ENCODE results near the gene SEMA4F. TPM values are rescaled to one million over a fixed set of nuclear protein-coding genes. Genes with fewer than 3 reads are reported as not detected.

Gene SEMA4F
- total and polyA plus RNA-seq, 2 donors (not counting 1 experiment from before 2014, with no cell fraction given) = 5.9 to 9.4 TPM

GRCh38 chr2:74693213-74693612, 39.2 kb downstream of the SEMA4F start:
- H2AFZ ChIP-seq (ENCODE audit: low read length) = no peak overlapping the region
- no peaks in the 10 kb centered on the region for H4K20me1 ChIP-seq (ENCODE audit: control insufficient read depth, extremely low read depth, insufficient read depth, low read length)
- no peaks in the 10 kb centered on the region for H3K79me2 ChIP-seq (ENCODE audit: control insufficient read depth, insufficient read depth, low read length)
- no peaks in the 10 kb centered on the region for H3K36me3 ChIP-seq (ENCODE audit: control insufficient read depth, insufficient read depth, low read length)
- H3K4me2 ChIP-seq (ENCODE audit: extremely low read depth, insufficient read depth, low read length) = no peak overlapping the region
- no peak overlapping the region for H3K27ac ChIP-seq (ENCODE audit: insufficient read depth, low read length)
- no peak for DNase-seq (ENCODE audit: low read depth in 2 of 2)
- no peaks in the 10 kb centered on the region for H3K27me3 ChIP-seq (ENCODE audit: control insufficient read depth, insufficient read depth, low read length)
- H3K4me1 ChIP-seq (ENCODE audit: control insufficient read depth, extremely low read depth, insufficient read depth, low read length) = peaks cover 7% of the 10 kb centered on the region
- no peak for TF ChIP-seq EZH2 (IDR thresholded peaks at IDR 0.05; ENCODE audit: low read length, missing control alignments)
- no peak for TF ChIP-seq CTCF (conservative IDR thresholded peaks at IDR 0.05 in 1 of 2, IDR thresholded peaks at IDR 0.05 in 1 of 2; ENCODE audit: low read depth in 1 of 2, low read length in 2 of 2)
- no peak overlapping the region for H3K9ac ChIP-seq (ENCODE audit: insufficient read depth, low read length)
- H3K9me3 ChIP-seq (ENCODE audit: control insufficient read depth, insufficient read depth, low read depth, low read length) = no peaks in the 10 kb centered on the region
- no peak overlapping the region for H3K4me3 ChIP-seq (replicated peaks in 1 of 4; ENCODE audit: control extremely low read depth in 1 of 4, insufficient read depth in 1 of 4, low read depth in 3 of 4, low read length in 4 of 4)

- Histone ChIP-seq H3K4me3 (replicated peaks in 1 of 4; ENCODE audit: control extremely low read depth in 1 of 4, insufficient read depth in 1 of 4, low read depth in 3 of 4, low read length in 4 of 4) (no peak overlapping the region), H3K79me2 (ENCODE audit: control insufficient read depth, insufficient read depth, low read length) (no peaks in the 10 kb centered on the region), H3K9me3 (ENCODE audit: control insufficient read depth, insufficient read depth, low read depth, low read length) (no peaks in the 10 kb centered on the region), H2AFZ (ENCODE audit: low read length) (no peak overlapping the region), H4K20me1 (ENCODE audit: control insufficient read depth, extremely low read depth, insufficient read depth, low read length) (no peaks in the 10 kb centered on the region), H3K4me1 (ENCODE audit: control insufficient read depth, extremely low read depth, insufficient read depth, low read length) (peaks cover 7% of the 10 kb centered on the region), H3K27ac (ENCODE audit: insufficient read depth, low read length) (no peak overlapping the region), H3K27me3 (ENCODE audit: control insufficient read depth, insufficient read depth, low read length) (no peaks in the 10 kb centered on the region), H3K9ac (ENCODE audit: insufficient read depth, low read length) (no peak overlapping the region), H3K4me2 (ENCODE audit: extremely low read depth, insufficient read depth, low read length) (no peak overlapping the region), H3K36me3 (ENCODE audit: control insufficient read depth, insufficient read depth, low read length) (no peaks in the 10 kb centered on the region)
- TF ChIP-seq EZH2 (IDR thresholded peaks at IDR 0.05; ENCODE audit: low read length, missing control alignments) = no peak
- TF ChIP-seq CTCF (conservative IDR thresholded peaks at IDR 0.05 in 1 of 2, IDR thresholded peaks at IDR 0.05 in 1 of 2; ENCODE audit: low read depth in 1 of 2, low read length in 2 of 2) = no peak
- no peak for DNase-seq (ENCODE audit: low read depth in 2 of 2)
These were observed 39.6 kb downstream of the SEMA4F start for GRCh38 chr2:74693668-74694067.

- no peaks in the 10 kb centered on the region for H3K36me3 ChIP-seq (ENCODE audit: control insufficient read depth, insufficient read depth, low read length)
- DNase-seq (ENCODE audit: low read depth in 2 of 2) = no peak
- H3K27ac ChIP-seq (ENCODE audit: insufficient read depth, low read length) = no peak overlapping the region
- H3K9me3 ChIP-seq (ENCODE audit: control insufficient read depth, insufficient read depth, low read depth, low read length) = no peaks in the 10 kb centered on the region
- no peak overlapping the region for H3K4me3 ChIP-seq (replicated peaks in 1 of 4; ENCODE audit: control extremely low read depth in 1 of 4, insufficient read depth in 1 of 4, low read depth in 3 of 4, low read length in 4 of 4)
- H3K9ac ChIP-seq (ENCODE audit: insufficient read depth, low read length) = no peak overlapping the region
- no peaks in the 10 kb centered on the region for H3K79me2 ChIP-seq (ENCODE audit: control insufficient read depth, insufficient read depth, low read length)
- H2AFZ ChIP-seq (ENCODE audit: low read length) = no peak overlapping the region
- H3K4me2 ChIP-seq (ENCODE audit: extremely low read depth, insufficient read depth, low read length) = no peak overlapping the region
- H3K27me3 ChIP-seq (ENCODE audit: control insufficient read depth, insufficient read depth, low read length) = no peaks in the 10 kb centered on the region
- H3K4me1 ChIP-seq (ENCODE audit: control insufficient read depth, extremely low read depth, insufficient read depth, low read length) = peaks cover 7% of the 10 kb centered on the region
- H4K20me1 ChIP-seq (ENCODE audit: control insufficient read depth, extremely low read depth, insufficient read depth, low read length) = no peaks in the 10 kb centered on the region
- no peak for TF ChIP-seq EZH2 (IDR thresholded peaks at IDR 0.05; ENCODE audit: low read length, missing control alignments)
- TF ChIP-seq CTCF (conservative IDR thresholded peaks at IDR 0.05 in 1 of 2, IDR thresholded peaks at IDR 0.05 in 1 of 2; ENCODE audit: low read depth in 1 of 2, low read length in 2 of 2) = no peak
These were observed 40.2 kb downstream of the SEMA4F start for GRCh38 chr2:74694281-74694680.

All from fibroblast of lung (primary cell).